ENCODE data around the gene DNPEP.
"Not testable (repeated sequence)": the region's sequence is repeated elsewhere in the genome, so short reads cannot be mapped to it uniquely, and the experiment has no call there.

DNPEP gene

DNA sequence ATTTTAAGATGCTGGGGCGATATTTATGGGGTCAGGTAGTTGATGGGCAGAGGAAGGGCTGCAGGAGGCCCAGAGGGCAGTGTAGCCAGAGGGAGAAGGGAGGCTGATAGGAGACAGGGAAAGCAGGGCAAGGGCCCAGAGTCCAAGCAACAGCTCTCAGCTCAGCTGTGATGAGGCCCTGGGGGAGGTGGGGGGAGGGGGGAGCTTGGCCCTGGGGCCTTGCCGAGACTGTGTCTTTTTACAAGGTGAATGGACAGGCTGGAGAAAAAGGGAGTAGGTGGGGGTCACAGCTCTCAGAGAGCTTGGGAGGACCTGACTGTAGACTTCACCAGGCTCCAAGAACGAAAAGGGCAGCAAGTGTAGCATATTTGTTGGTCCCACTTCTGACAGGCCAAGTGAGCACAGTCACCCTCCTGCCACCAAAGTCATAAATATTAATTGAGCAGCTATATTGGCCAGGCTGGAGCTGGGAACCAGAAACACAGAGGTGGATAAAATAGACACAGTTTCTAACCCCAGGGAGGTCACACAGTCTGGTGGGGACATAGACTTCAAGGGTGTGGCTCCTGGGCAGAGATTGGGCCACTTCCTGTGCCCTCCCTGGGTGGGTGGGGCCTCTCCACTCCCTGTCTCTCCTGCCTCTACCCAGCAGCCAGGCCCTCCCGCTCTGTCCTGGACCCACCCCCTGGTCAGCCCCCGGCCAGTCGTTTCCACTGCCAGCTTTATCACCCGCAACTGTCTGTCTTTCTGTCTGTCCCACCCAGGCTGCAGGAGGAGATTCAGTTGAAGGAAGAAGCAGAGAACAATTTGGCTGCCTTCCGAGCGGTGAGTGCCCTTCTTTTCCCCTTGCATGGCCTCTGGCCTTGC lies 31.9 kb upstream of the DNPEP start:
- DNase-seq, result no peak

DNA sequence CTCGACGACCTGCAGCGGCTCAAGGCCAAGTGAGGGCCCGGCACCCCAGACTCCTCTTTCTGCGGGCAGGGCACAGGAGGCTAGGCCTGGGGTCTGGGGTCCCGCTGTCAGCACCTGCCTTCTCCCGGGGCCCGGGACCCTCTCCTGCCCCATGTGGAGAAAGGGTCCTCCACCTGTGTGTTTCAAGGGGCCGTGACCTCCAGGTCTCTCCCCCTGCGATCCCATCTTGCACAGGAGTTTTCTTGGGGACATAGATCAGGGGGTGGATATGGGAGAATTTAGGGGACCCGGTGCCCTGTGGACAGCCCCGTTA lies 31.3 kb upstream of the DNPEP start:
- DNase-seq, result no peak

DNA sequence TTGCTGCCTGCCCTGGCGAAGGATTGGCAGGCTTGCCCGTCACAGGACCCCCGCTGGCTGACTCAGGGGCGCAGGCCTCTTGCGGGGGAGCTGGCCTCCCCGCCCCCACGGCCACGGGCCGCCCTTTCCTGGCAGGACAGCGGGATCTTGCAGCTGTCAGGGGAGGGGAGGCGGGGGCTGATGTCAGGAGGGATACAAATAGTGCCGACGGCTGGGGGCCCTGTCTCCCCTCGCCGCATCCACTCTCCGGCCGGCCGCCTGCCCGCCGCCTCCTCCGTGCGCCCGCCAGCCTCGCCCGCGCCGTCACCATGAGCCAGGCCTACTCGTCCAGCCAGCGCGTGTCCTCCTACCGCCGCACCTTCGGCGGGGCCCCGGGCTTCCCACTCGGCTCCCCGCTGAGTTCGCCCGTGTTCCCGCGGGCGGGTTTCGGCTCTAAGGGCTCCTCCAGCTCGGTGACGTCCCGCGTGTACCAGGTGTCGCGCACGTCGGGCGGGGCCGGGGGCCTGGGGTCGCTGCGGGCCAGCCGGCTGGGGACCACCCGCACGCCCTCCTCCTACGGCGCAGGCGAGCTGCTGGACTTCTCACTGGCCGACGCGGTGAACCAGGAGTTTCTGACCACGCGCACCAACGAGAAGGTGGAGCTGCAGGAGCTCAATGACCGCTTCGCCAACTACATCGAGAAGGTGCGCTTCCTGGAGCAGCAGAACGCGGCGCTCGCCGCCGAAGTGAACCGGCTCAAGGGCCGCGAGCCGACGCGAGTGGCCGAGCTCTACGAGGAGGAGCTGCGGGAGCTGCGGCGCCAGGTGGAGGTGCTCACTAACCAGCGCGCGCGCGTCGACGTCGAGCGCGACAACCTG lies 30.7 kb upstream of the DNPEP start, which contains the start of gene DES:
Gene DES, plus strand, starts transcription at position 223 of the 857 bp plus-strand sequence. Its CDS starts 86 bp downstream, at position 309.
- no peak for DNase-seq

DNA sequence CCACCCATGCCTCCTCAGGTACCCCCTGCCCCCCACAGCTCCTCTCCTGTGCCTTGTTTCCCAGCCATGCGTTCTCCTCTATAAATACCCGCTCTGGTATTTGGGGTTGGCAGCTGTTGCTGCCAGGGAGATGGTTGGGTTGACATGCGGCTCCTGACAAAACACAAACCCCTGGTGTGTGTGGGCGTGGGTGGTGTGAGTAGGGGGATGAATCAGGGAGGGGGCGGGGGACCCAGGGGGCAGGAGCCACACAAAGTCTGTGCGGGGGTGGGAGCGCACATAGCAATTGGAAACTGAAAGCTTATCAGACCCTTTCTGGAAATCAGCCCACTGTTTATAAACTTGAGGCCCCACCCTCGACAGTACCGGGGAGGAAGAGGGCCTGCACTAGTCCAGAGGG lies 29.7 kb upstream of the DNPEP start:
- peak in 2 of 56 donors; percentile 14 to 23 for DNase-seq

DNA sequence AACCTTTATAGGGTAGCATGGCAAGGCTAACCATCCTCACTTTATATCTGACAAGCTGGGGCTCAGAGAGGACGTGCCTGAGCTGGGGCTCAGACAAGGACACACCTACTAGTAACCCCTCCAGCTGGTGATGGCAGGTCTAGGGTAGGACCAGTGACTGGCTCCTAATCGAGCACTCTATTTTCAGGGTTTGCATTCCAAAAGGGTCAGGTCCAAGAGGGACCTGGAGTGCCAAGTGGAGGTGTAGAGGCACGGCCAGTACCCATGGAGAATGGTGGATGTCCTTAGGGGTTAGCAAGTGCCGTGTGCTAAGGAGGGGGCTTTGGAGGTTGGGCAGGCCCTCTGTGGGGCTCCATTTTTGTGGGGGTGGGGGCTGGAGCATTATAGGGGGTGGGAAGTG lies 29.2 kb upstream of the DNPEP start:
- no peak for DNase-seq

DNA sequence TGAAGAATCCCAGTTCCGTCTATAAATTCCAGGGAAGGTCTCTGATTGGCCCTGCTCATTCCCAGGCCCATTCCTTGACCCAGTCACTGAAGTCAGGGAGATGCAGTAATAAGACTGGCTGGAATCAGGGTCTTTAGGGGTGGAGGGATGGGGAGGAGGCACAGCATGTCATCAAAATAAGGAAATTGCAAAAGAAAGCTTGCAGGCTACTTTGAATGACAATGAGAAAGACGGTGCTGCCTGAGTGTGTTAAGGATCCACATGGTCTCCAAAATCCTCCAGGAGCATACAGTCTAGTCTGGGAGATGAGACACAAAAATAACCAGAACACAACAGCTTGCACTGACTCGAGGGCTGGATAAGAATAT lies 28.5 kb upstream of the DNPEP start:
- DNase-seq, result no peak

DNA sequence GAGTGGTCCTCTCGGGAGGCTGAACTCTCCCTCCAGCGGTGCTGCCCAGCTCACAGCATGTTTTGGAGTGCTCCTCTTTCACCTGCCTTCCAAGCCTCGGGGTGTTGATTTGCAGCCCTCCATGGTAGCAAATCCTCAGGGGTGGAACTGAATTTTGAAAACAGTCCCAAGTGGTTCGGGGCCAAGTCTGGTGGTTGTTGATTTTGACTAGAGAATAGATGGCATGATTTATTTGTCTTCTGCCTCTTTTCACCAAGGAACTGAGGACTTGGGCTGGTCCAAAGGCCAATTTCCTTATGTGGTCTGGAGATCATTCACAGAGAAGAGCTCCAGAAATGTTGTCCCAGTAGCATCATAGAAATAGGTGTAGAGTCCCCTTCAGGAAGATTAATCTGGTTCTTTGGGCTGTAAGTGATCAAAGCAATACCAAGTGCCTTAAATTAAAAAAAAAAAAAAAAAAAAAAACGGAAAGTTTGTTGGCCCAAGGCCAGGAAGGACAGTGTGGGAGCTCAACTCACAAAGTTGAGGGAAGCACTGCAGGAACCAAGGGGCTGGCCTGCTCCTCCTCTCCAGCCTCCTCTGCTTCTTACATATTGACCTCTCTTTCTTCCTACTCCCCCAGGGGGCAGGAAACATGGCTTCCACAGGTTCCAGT lies 28.0 kb upstream of the DNPEP start:
- no peak for DNase-seq

DNA sequence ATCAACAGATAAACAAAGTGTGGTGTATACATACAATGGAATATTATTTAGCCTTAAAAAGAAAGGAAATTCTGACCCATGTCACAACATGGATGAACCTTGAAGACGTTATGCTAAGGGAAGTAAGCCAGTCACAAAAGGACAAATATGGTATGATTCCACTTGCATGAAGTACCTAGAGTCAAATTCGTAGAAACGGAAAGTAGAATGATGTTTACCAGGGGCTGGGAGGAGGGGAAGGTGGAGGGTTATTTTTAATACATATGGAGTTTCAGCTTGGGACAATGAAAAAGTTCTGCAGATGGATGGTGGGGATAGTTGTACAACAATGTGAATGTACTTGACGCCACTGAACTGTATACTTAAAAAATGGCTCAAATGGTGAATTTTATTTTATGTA lies 27.1 kb upstream of the DNPEP start:
- DNase-seq, result no peak

DNA sequence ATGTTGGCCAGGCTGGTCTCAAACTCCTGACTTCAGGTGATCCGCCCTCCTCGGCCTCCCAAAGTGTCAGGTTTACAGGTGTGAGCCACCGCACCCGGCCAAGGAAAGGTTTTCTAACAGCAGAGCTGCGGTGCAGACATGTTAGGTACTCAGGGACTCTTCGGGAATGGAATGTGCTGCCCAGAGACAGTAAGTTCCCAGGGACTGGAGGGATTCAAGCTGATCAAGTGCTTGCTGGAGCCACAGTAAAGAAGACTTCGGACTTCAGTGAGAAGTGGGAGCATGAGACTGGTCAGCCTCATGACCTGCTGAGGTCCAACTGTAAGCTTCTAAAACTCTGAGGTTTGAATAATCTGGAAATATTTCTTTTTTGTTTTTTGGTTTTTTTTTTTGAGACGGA lies 22.7 kb upstream of the DNPEP start:
- no peak for DNase-seq

DNA sequence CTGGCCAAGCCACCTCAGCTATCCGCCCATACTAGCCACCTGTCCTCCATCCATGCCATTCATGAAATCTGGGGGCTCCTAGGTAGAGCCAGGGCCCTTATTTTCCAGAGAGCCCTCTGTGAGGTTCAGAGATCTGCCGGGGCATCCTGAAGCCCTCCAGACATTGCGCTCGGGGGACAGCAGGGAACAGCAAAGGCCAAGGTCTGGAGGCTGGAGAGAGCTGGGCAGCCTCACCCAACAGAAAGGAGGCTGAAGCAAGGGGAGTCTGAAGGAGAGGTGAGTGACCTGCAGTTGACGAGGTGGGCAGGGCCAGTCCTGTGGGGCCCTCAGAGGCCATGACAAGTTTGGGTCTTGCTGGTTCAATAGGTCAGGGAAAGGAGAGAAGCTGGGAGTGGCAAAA lies 21.9 kb upstream of the DNPEP start:
- no peak for DNase-seq

DNA sequence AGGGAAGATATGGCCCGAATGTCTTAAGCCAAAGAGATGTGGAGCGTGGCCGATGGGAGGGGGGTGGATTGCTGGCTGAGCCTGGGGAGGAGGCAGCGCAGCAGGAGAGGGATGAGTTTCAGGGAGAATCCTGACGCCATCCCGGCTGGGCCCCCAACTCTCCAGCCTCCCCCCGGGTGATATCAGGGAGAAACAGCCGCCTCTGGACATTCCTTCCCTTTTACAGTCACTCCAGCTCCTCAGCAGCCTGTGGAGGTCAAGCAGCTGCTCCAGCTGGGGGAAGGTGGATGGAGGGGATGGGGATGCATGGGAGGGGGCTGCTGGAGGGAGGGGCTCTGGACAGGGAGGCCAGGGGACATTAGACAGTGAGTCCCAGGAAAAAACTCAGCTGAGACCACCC lies 20.9 kb upstream of the DNPEP start:
- DNase-seq, result no peak

DNA sequence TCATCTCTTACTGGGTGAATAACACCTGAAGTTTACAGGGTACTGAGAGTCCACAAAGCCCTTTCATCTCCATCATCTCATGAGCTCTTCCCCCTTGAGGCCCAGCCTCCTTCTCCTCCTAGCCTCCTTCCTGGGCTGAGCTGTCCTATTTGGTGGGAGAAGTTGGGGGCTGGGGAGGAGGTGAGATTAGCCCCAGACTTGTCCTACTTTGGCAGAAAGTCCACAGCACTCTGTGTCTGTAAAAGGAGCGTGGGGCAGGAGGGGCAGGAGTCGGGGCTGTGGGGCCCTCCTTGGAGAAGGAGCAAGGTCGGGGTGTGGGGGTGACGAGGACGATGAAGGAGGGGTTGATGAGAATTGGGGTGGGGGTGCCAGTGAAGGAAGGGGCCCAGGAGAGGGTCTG lies 20.5 kb upstream of the DNPEP start:
- DNase-seq, result no peak

DNA sequence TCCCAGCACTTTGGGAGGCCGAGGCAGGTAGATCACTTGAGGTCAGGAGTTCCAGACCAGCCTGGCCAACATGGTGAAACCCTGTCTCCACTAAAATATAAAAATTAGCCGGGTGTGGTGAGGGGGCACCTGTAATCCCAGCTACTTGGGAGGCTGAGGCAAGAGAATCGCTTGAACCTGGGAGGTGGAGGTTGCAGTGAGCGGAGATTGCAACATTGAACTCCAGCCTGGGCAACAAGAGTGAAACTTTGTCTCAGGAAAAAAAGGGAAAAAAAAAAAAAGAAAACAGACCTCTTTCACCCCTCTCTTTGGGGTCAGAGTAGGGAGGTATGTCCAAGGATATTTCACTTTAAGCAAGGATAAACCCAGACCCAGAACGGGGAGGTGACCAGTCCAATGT lies 19.6 kb upstream of the DNPEP start:
- DNase-seq, result not testable (repeated sequence)

DNA sequence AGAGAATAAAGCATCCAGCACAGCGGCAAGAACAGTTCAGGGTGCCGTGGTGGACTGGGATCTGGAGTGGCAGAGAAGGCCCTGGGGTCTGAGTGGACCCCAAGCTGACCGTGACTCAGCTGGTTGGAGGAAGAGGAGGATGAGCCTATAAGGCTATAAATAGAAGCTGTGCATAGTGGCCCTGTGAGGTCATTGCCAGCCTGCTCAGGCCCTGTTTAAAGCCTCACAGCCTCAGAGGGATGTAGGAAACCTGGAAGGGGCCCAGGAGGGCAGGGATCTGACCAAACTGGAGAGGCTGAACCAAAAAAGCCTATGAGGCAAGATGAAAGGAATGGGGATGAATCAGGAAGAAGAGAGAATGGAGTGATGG lies 19.1 kb upstream of the DNPEP start:
- DNase-seq, result no peak

DNA sequence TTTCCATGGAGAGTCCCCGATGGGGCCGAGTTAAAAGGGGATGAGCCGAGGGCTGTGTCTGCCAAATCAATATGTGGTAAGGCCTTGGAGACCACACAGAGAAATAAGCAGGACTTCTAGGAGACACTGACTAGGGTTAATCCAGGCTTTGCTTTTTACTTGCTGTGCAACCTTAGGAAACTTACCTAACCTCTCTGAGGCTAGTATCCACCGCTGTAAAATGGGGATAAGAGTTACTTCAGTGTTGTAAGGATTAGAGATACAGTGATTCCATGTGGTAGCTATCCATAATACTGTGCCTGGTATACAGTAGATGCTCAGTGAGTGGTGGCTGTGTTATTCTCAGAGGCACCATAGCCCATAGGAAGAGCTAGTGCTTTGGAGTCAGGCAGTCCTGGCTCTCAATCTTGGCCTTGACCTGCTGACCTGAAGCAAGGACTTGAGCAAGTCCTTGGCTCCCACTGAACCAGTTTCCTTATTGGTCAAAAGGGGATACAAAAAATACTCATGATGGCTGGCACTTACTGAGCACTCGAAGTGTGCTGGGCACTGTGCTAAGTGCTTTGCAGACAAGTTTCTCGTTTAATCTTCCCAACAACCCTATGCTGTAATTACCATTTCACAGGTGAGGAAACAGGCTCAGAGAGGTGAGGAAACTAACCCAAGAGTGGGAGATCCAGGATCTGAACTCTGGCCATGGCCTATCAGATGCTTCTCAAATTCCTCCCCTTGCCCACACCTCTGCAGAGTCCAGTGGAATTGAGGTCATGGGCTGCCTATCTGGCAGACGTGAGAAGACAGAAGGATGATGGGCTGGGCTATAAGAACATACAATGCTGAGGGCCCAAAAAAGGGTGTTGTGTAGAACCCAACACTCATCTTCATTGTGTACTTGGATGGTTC lies 18.5 kb upstream of the DNPEP start:
- no peak for DNase-seq

DNA sequence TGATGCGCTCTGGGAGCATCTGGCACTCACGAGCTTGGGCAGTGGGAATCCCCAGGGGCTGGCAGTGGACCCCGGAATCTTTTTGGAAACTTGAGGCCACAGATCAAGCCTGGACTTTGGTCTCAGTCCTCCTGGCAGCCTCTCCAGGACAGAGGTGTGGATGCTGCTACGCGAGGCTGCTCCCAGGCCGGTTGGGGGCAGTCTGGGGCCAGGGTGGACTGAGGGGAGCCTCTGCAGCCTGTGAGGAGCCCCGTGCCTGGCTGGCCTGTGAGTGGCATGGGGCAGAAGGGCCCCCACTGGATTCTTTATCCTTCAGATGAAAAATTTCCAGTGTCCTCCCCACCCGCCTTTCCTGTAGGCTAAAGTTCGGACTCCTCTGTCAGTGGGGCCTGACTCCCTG lies 17.7 kb upstream of the DNPEP start:
- no peak for DNase-seq

DNA sequence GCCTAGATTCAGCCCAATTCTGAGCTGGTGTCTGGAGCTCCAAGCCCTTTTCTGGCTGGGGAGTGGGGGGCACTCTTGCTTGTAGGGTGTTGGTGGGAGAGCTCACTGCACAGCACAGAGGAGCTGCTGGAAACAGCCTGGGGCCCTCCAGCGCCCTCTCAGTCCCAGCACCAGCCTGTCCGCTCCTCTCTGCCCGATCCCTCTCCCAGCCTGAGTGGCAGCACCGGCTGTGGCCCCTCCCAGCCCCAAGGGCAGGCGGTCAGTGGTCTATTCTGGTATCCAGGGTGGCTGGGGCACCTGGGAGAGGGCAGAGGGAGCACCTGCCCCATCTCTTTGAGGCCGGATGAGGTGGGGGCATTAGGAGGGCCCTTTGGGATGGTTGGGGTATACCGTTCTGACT lies 17.2 kb upstream of the DNPEP start:
- DNase-seq, result no peak

DNA sequence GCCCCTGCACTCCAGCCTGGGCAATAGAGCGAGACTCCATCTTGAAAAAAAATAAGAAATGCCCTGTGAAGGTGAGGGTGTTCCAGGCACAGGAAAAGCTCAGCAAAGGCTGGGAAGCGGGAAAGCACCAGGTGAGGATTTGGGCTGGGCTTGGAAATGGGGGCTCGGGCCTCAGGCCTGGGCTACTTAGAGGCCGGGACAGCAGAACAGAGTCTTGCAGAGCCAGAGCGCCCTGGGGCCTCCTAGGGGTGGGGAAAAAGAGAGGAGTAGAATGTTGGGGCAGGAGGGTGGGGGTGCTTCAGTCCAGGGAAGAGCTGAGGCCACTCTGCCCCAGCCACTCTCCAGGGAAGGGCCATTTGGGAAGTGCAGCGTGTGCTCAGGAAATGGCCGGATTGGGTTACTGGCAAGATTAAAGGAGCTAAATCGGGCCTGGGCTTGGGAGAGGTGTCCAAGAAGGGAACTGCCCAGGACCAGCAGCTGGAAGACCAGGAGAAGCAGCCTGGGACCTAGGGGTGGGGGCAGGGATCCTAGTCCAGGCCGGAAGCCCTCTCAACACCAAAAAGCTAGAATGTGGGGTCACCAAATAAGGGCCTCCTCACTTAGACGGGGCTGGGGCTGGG lies 16.7 kb upstream of the DNPEP start:
- DNase-seq, result no peak

DNA sequence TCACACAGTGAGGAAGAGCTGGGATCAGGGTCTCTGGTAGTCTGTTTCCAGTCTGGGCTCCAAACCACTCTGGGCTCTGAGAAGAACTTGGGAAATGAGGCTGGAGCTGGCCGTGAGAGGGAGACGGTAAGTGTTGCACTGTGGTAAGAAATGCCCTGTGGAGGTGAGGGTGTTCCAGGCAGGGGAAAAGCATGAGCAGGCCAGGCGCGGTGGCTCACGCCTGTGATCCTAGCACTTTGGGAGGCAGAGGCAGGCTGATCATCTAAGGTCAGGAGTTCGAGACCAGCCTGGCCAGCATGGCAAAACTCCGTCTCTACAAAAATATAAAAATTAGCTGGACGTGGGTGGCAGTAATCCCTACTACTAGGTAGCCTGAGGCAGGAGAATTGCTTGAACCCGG lies 16.1 kb upstream of the DNPEP start:
- DNase-seq, result no peak

DNA sequence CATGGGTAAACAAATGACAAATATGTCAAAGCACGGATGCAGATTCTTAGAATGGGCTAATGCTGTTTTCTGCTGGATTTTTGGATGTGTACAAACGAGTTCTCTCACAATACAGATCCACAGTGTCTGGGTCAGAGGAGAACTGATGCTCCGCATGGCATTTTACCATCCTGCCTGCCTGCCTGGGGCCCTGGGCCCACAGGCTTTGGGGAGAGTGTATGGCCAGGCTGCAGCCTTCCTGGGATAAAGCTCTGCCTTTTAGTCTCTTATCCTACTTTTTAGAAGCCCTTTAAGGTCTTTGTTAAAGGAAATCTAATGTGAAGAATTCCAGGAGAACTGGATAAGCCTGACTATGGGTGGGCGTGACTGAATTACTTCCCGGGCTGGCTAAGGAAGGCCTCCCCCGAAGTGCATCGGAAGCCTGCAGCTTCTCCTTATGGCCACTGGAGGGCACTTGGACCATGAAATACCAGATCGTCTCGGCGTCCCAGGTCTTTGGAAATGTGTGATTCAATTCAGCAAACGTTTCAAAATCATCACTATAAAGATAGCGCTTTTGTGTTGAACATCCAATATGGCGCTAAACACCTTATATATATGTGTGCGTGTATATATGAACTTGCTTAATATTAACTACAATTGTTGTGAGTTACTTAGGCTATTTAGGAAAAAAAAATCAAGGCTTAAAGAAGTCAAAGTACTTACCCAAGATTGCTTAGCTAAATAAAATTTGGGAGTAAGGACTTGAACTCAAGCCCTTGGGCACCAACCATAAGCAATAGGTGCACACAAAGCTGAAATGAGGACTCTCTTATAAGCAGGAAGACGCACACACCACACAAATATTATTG lies 15.2 kb upstream of the DNPEP start:
- peak in 47 of 56 donors; percentile 2 to 85 (median 32) for DNase-seq
